Naive B cell (primary cell): ENCODE measurements around the gene GPR6. TPM values are rescaled to one million over a fixed set of nuclear protein-coding genes. Genes with fewer than 3 reads are reported as not detected.
A peak's percentile ranks its signal among the peaks of the same experiment; 100 is the strongest.

Experiments used
- ATAC-seq, 2 donors: fragments of 150-1000 bp; cut with Tn5 transposase; 2 replicates each; pipeline ENCODE4 v1.10.0; 2021; ENCODE audit warnings: low read depth in 2 of 2, mild to moderate bottlenecking in 2 of 2, moderate library complexity in 2 of 2
- DNase-seq: peaks from one replicate; pipeline ENCODE4 v3.0.0; 2022
- H3K27ac Mint-ChIP-seq, 6 donors: one replicate each; pipeline ENCODE4 v1.8.0; 2020 to 2022; ENCODE audit warnings: mild to moderate bottlenecking in 6 of 6, mixed read lengths in 6 of 6, moderate library complexity in 5 of 6, inconsistent platforms in 2 of 6
- H3K27me3 Mint-ChIP-seq, 3 donors: one replicate each; pipeline ENCODE4 v1.8.0; 2021 to 2022; ENCODE audit warnings: mixed read lengths in 3 of 3, mild to moderate bottlenecking in 1 of 3
- H3K36me3 Mint-ChIP-seq, 2 donors: one replicate each; pipeline ENCODE4 v1.8.0; 2020 to 2022; ENCODE audit warnings: mixed read lengths in 2 of 2, inconsistent platforms in 1 of 2, mild to moderate bottlenecking in 1 of 2
- H3K4me1 Mint-ChIP-seq, 3 donors: one replicate each; pipeline ENCODE4 v1.8.0; 2020 to 2022; ENCODE audit warnings: mixed read lengths in 3 of 3, inconsistent platforms in 1 of 3, mild to moderate bottlenecking in 1 of 3, moderate library complexity in 1 of 3
- H3K4me3 Mint-ChIP-seq, 8 donors: one replicate each; pipeline ENCODE4 v1.8.0; 2020 to 2022; ENCODE audit warnings: mild to moderate bottlenecking in 8 of 8, mixed read lengths in 8 of 8, moderate library complexity in 8 of 8, inconsistent platforms in 2 of 8
- H3K9me3 Mint-ChIP-seq, 7 donors: one replicate each; pipeline ENCODE4 v1.8.0; 2020 to 2022; ENCODE audit warnings: mixed read lengths in 7 of 7, mild to moderate bottlenecking in 5 of 7, inconsistent platforms in 2 of 7, moderate library complexity in 1 of 7
- polyA plus RNA-seq, 6 donors: library from polyadenylated mRNA; unstranded; fragments of 300-500 nt; fragmentation: Illumina TruSeq; gene quantifications; one replicate each; pipeline ENCODE4 v1.2.3, GENCODE V29; 2021; ENCODE audit warnings: low read depth in 6 of 6

The GPR6 gene, protein sequence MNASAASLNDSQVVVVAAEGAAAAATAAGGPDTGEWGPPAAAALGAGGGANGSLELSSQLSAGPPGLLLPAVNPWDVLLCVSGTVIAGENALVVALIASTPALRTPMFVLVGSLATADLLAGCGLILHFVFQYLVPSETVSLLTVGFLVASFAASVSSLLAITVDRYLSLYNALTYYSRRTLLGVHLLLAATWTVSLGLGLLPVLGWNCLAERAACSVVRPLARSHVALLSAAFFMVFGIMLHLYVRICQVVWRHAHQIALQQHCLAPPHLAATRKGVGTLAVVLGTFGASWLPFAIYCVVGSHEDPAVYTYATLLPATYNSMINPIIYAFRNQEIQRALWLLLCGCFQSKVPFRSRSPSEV
- not detected for polyA plus RNA-seq

DNA sequence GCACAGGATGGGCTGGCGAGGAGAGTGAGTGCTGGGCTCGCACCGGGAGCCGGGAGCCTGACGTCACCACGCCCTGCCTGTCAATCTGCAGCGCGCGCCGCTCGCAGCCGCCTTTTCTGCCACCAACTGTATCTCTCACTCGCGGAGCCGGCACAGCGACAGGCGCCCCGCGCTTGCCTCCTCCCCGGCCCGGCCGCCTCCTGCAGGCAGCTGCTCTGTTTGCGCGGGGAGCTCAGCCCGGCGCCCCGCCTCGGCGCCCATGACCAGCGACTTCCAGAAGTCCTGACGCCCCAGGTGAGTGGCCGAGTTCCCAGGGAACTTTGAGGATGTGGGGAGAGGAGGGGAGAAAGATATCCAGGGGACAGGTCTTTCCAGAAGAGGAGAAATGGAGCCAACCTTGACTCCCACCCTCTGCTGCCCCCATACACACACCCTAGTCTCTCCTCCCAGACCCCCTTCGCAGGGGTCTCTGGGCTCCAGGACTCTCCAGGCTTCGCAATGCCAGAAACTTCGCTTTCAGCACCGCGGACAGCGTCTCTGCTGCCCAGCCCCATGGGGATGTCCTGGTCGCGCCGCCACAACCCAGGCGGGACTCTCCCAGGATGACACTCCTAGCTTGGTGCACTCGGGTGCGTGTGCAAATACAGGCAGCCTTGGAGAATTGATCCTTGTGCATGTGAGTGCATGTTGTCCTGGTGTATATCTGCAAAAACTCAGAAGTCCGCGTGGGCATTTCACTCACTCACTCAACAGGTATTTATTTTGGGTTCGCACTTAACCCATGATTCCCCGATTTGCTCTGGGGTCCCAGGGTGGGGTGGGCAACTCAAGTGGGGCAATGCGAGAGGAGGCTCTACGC lies at the start of gene GPR6:
TSS of gene GPR6 (plus strand) at position 138 of the 859 bp plus-strand sequence. CDS start 802 bp downstream, outside the sequence.
- DNase-seq (peak; percentile 33), ATAC-seq (peak; percentile 28 to 65)
- Mint-ChIP-seq H3K4me3 (peak within 1 kb of the TSS in 1 of 8 donors; percentile 37), H3K27me3 (peaks cover 77 to 87% (median 79%) of the 10 kb centered on the region in 3 donors), H3K27ac (peak within 1 kb of the TSS in 2 of 6 donors; percentile 8 to 28), H3K36me3 (peaks cover 0 to 17% of the 10 kb centered on the region in 2 donors), H3K9me3 (peaks cover 0 to 16% (median 2%) of the 10 kb centered on the region in 7 donors), H3K4me1 (peaks cover 0 to 4% (median 1%) of the 10 kb centered on the region in 3 donors)

DNA sequence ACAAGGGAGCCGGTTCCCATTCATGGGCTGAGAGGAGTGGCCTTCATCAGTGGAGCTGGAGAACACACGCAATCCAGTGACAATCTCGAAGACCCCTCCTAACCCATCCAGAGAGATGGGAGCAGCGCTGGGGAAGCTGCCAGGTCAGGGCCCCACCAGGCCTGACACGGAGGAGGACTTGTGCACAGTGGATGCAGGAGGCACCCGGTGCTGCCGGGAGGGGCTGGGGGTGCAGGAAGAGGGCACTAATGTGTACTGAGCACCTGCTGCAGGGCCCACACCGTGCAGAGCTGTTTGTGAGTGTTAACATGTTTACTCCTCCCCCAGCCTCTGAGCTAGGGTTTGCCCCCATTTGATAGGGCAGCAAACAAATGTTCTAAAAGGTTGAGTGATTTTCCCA lies 43.8 kb upstream of the GPR6 start:
- Mint-ChIP-seq H3K36me3 (peaks cover 4 to 8% of the 10 kb centered on the region in 2 donors), H3K4me3 (no peak overlapping the region), H3K27ac (no peak overlapping the region), H3K27me3 (no peaks in the 10 kb centered on the region), H3K4me1 (peaks cover 11 to 14% (median 12%) of the 10 kb centered on the region in 3 donors), H3K9me3 (peaks cover 10 to 26% (median 14%) of the 10 kb centered on the region in 7 donors)
- DNase-seq (no peak), ATAC-seq (no peak)

DNA sequence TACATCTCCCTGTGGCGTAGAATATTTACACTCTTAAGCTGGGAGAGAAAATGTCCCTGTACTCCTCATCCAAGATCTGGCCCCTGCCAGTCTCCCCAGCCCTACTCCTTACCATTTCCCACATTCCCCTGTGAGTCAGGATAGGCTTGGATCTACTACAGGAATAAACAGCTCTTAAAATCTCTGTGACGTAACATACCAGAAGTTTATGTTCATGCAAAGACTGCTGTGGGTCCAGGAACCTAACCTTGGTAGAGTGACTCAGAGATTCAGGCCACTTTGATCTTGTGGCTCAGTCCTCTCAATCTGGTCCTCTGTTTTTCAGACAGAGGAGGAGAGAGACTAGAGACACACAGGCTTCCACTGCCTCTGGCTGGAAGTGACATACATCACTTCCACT lies 38.5 kb upstream of the GPR6 start:
- no peak for DNase-seq
- peaks cover 0 to 15% (median 0%) of the 10 kb centered on the region in 3 donors for H3K27me3 Mint-ChIP-seq

DNA sequence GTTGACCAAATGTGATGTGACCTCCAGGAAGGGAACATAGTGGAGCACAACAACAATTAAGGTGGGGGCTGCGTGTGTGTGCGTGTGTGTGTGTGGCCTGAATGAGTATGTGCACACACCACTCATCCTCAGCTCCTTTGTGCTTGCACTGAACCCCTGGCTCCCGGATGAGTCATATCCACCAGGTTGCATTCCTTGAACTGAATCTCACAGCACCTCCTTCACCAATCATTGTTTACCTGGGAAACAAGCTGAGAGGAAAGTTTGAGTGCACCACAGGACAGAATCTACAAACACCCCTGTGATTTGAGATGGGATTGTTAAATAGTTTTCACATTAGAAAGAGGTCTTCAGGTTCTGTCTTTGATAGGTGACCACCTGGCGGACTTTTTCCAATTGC lies 33.7 kb upstream of the GPR6 start:
- Mint-ChIP-seq H3K27ac (peak overlapping the region in 1 of 6 donors; percentile 31), H3K4me3 (no peak overlapping the region), H3K36me3 (no peaks in the 10 kb centered on the region), H3K9me3 (no peaks in the 10 kb centered on the region), H3K27me3 (peaks cover 0 to 22% (median 0%) of the 10 kb centered on the region in 3 donors), H3K4me1 (no peaks in the 10 kb centered on the region)
- no peak for ATAC-seq
- DNase-seq = no peak

More for the DNA sequence above, 38.5 kb upstream of the GPR6 start:
- Mint-ChIP-seq H3K27ac (no peak overlapping the region), H3K4me1 (no peaks in the 10 kb centered on the region), H3K9me3 (peaks cover 4 to 18% (median 12%) of the 10 kb centered on the region in 7 donors), H3K36me3 (peaks cover 4 to 8% of the 10 kb centered on the region in 2 donors), H3K4me3 (no peak overlapping the region)
- no peak for ATAC-seq

DNA sequence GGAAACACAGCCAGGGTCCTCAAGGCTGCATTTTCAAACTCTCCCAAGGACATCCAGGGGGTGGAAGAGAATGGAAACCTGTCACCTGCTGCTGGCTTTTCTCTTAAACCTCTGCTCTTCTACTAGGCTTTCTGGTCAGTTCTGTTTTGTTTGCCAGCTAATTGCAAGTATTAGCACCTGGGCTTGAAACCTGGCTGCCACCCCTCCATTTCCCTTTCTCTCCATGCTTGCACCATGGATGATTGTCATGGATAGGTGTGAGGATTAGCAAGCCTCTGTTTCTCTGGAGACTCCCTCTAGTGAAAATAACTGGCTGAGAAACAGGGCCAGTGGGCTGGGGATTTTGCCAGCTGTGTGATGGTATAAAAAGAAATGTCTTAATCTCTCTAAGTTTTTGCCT lies 33.0 kb upstream of the GPR6 start:
- ATAC-seq = no peak
- Mint-ChIP-seq H3K27me3 (peaks cover 0 to 22% (median 0%) of the 10 kb centered on the region in 3 donors), H3K36me3 (no peaks in the 10 kb centered on the region), H3K27ac (no peak overlapping the region), H3K4me3 (no peak overlapping the region), H3K9me3 (peaks cover 0 to 6% (median 0%) of the 10 kb centered on the region in 7 donors), H3K4me1 (no peaks in the 10 kb centered on the region)
- DNase-seq = no peak

DNA sequence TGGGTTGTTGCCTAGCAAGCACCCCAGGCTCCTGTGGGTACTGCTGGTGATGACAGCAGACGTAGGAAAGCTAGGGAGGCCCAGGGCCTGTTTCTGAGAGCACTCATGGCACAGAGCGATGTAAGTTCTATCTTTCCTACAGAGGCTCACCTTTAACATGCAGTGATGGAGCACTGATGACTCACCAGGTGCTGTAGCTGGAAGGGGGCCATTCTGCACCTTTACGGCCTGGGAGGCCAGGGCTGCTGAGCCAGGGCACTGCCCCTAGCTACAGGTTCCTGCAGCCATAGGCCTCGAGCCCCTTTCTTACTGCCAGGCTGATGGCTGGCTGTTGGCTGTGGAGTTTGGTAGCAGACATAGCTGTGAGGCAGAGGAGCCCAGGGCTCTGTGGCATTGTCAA lies 31.1 kb upstream of the GPR6 start:
- peaks cover 0 to 9% of the 10 kb centered on the region in 2 donors for H3K36me3 Mint-ChIP-seq
- no peak overlapping the region for H3K27ac Mint-ChIP-seq
- no peak overlapping the region for H3K4me3 Mint-ChIP-seq
- DNase-seq (no peak), ATAC-seq (no peak)
- no peaks in the 10 kb centered on the region for H3K4me1 Mint-ChIP-seq
- peaks cover 0 to 22% (median 3%) of the 10 kb centered on the region in 7 donors for H3K9me3 Mint-ChIP-seq
- peaks cover 0 to 22% (median 0%) of the 10 kb centered on the region in 3 donors for H3K27me3 Mint-ChIP-seq

DNA sequence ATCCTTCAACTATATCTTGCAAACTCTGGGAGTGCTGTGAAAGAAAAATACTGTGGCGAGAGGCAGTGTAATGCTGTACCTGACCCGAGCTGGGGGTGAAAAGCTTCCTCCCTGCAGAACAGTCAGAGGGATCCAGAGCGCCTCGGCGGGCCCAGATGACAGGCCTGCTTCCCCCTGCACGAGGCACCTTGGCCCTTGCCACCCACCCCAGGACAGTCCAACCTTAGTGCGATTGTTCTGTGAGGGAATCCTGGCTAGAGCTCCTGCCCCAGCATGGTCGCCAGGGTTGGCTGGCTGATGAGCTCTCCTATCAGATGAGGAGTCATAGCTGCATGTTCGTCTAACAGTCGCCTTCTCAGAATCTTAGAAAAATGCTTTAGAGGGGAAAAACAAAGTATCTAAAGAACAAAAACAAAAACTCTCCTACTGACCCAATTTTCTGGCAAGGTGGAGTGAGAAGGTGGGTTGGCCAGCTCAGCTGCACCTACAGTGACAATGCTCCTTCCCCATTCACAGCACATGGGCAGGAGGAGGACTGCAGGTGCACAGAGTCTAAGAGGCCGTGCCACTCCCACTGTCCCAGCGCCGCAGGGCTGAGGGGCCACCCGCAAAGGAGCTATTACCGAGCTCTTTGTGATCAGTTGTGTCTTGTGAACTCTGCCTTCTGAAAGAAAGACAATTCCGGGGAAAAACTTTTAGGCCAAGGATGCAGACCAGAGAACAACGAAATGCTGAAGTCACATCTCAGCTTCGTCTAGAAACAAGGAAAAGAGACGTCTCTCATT lies 28.6 kb upstream of the GPR6 start:
- no peaks in the 10 kb centered on the region for H3K4me1 Mint-ChIP-seq
- H3K36me3 Mint-ChIP-seq = peaks cover 0 to 13% of the 10 kb centered on the region in 2 donors
- H3K27ac Mint-ChIP-seq = no peak overlapping the region
- H3K4me3 Mint-ChIP-seq = no peak overlapping the region
- peaks cover 1 to 24% (median 4%) of the 10 kb centered on the region in 7 donors for H3K9me3 Mint-ChIP-seq
- peaks cover 0 to 8% (median 0%) of the 10 kb centered on the region in 3 donors for H3K27me3 Mint-ChIP-seq
- ATAC-seq = no peak
- no peak for DNase-seq

DNA sequence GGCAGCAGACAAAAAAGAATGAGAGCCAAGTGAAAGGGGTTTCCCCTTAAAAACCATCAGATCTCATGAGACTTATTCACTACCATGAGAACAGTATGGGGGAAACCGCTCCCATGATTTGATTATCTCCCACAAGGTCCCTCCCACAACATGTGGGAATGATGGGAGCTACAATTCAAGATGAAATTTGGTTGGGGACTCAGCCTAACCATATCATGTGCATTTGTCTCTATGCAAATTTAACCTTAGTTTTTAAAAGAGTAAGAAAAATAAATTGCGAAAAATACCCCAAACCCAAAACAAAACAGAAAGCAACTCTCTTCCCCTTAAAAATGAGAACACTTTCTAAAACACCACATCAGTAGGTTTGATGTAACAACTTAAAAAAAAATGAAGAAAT lies 22.6 kb upstream of the GPR6 start:
- ATAC-seq = no peak
- peaks cover 0 to 5% (median 2%) of the 10 kb centered on the region in 3 donors for H3K4me1 Mint-ChIP-seq
- peaks cover 7 to 35% (median 16%) of the 10 kb centered on the region in 7 donors for H3K9me3 Mint-ChIP-seq
- no peaks in the 10 kb centered on the region for H3K27me3 Mint-ChIP-seq
- no peak for DNase-seq
- no peak overlapping the region for H3K4me3 Mint-ChIP-seq
- peak overlapping the region in 1 of 6 donors; percentile 67 for H3K27ac Mint-ChIP-seq
- peaks cover 9 to 23% of the 10 kb centered on the region in 2 donors for H3K36me3 Mint-ChIP-seq

DNA sequence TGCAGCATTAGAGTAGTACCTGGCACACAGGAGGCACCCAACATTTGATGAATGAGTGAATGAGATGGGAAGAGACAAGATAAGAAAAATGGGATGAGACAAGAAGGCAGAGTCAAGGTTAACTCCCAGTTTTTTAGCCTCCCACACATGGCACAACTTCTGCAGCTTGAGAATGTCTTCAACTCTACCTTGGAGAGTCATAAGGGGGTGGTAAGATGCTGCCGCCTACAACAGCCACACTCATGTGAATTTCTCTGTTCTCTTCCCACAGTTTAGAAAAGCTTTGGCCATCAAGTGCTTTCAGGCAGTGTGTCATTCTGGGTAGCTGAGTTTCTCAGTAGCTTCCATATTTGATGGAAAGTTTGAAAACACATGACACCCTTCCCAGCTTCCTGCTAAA lies 19.5 kb upstream of the GPR6 start:
- H3K27me3 Mint-ChIP-seq = no peaks in the 10 kb centered on the region
- H3K36me3 Mint-ChIP-seq = peaks cover 16 to 21% of the 10 kb centered on the region in 2 donors
- DNase-seq (no peak), ATAC-seq (no peak)
- H3K4me3 Mint-ChIP-seq = no peak overlapping the region
- H3K9me3 Mint-ChIP-seq = peaks cover 6 to 25% (median 13%) of the 10 kb centered on the region in 7 donors
- H3K4me1 Mint-ChIP-seq = peaks cover 0 to 5% (median 2%) of the 10 kb centered on the region in 3 donors
- H3K27ac Mint-ChIP-seq = no peak overlapping the region

DNA sequence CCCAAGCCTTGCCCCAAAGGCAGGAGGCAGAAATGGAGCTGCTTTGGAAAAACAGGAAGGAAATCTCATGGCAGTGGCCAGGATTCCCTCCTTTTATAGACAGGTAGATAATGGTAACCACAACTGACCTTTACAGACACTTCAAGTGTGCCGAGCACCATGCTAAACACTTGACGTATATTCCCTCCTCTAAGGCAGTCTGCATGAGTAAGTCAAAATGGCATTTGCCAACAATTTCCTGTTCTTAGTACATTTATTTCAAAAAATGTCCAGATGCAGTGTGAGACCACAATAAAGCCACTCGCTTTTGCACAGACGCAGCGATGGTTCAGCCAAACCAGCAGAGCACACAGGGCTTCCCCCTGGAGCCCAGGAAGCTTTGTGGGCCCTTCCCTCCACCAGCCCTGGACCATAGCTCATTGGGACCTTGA lies 16.5 kb upstream of the GPR6 start:
- no peak overlapping the region for H3K27ac Mint-ChIP-seq
- ATAC-seq = no peak
- no peaks in the 10 kb centered on the region for H3K27me3 Mint-ChIP-seq
- H3K36me3 Mint-ChIP-seq = peaks cover 9 to 12% of the 10 kb centered on the region in 2 donors
- H3K4me1 Mint-ChIP-seq = no peaks in the 10 kb centered on the region
- H3K4me3 Mint-ChIP-seq = no peak overlapping the region
- H3K9me3 Mint-ChIP-seq = peaks cover 0 to 14% (median 5%) of the 10 kb centered on the region in 7 donors
- DNase-seq = no peak

DNA sequence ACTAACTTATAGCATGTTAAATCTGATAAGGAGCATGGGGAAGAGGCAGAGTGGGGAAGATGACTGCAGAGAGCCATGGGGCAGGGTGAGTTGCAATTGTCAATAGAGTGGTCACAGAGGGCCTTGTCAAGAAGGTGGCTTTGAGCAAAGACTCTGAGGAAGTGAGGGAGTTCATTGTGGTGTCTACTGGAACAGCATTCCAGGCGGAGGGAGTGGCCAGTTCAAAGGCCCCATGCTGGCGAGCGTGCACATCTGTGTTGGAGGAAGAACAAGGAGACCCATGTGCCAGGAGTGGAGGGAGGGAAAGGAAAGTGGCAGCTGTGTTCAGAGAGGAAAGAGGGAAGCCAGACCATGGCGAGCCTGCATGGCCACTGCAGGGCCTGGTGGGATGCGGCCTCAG lies 15.8 kb upstream of the GPR6 start:
- H3K4me3 Mint-ChIP-seq = peak overlapping the region in 1 of 8 donors; percentile 30
- peak overlapping the region in 3 of 6 donors; percentile 4 to 64 (median 22) for H3K27ac Mint-ChIP-seq

DNA sequence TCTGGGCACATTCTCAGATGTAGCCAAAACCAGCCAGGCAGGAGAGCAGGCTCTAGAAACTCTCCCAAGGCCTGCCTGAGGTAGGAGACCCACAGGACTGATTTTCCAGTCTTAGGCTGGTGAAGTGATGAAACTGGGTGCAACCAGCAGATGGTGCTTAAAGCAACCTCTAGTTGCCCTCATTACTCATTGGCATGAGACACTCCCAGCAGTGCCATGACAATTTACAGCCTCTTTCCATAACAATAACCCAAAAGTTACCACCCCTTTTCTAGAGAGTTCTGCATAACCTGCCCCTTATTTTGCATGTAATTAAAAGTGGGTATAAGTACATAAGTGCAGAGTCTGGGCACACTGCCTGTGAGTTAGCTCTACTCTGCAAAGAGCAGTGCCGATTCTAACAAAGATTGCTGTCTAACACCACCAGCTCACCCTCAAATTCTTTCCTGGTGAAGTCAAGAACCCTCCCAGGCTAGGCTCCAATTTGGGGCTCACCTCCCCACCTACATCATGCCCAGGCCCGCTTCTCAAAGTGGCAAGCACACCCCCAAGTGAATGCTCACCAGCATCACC lies 14.4 kb upstream of the GPR6 start:
- Mint-ChIP-seq H3K27me3 (no peaks in the 10 kb centered on the region), H3K27ac (no peak overlapping the region), H3K4me3 (no peak overlapping the region)

More for the DNA sequence above, 15.8 kb upstream of the GPR6 start:
- Mint-ChIP-seq H3K36me3 (peaks cover 9% of the 10 kb centered on the region in 2 donors), H3K4me1 (no peaks in the 10 kb centered on the region), H3K9me3 (peaks cover 0 to 11% (median 5%) of the 10 kb centered on the region in 7 donors), H3K27me3 (no peaks in the 10 kb centered on the region)
- ATAC-seq (no peak), DNase-seq (no peak)

More for the DNA sequence above, 14.4 kb upstream of the GPR6 start:
- DNase-seq = no peak
- ATAC-seq = no peak
- Mint-ChIP-seq H3K36me3 (peaks cover 7 to 9% of the 10 kb centered on the region in 2 donors), H3K4me1 (no peaks in the 10 kb centered on the region), H3K9me3 (peaks cover 0 to 10% (median 5%) of the 10 kb centered on the region in 7 donors)
